HL-60 (cell line): ENCODE results near the gene CACNG4.

ENCODE experiments used
- POLR2AphosphoS5 ChIP-seq: IDR thresholded peaks from 2 replicates; pipeline ENCODE4 v1.6.1; 2012; ENCODE audit warnings: low read depth
- TF ChIP-seq, protein P1 (sequence below): IDR thresholded peaks from one replicate; pipeline ENCODE4 v1.5.1; 2011; ENCODE audit warnings: low read length, control low read depth, inconsistent platforms; ENCODE audit not compliant: insufficient read depth

DNA sequence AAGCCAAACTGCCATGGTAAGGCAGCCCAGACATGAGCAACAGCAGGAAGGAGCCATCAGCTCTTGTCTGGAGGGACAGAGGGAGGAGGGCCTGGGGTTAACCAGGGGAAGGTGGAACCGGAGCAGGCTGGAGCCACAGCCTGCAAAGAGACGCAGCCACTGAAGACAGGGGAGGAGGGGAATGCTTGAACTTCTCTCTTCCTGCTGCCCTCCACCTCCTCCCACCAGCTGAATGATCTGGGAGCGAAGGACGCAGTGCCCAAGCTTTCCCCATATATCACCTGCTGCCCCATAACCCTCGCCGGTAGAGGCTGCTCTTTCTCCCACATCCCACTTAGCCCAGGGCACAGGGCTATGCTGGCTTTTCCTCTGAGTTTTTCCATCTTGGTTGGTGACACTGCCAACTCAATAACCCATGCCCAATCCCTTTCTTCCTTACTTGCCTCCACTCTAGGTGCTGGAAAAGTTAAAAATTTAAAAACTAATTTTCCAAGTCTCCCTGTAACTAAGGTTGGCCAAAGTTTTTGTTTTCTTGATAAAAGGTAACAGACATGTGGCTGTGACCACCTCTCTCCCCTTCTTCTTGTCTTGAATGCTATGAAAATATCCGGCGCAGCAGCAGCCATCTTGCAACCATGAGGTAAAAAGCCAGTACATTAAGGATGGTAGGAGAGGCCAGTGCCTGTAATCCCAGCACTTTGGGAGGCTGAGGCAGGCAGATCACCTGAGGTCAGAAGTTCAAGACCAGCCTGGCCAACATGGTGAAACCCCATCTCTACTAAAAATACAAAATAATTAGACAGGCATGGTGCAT, 21.8 kb upstream of the CACNG4 start:
- TF ChIP-seq POLR2AphosphoS5: no peak
- TF ChIP-seq, protein P1, sequence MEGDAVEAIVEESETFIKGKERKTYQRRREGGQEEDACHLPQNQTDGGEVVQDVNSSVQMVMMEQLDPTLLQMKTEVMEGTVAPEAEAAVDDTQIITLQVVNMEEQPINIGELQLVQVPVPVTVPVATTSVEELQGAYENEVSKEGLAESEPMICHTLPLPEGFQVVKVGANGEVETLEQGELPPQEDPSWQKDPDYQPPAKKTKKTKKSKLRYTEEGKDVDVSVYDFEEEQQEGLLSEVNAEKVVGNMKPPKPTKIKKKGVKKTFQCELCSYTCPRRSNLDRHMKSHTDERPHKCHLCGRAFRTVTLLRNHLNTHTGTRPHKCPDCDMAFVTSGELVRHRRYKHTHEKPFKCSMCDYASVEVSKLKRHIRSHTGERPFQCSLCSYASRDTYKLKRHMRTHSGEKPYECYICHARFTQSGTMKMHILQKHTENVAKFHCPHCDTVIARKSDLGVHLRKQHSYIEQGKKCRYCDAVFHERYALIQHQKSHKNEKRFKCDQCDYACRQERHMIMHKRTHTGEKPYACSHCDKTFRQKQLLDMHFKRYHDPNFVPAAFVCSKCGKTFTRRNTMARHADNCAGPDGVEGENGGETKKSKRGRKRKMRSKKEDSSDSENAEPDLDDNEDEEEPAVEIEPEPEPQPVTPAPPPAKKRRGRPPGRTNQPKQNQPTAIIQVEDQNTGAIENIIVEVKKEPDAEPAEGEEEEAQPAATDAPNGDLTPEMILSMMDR: no peak
